K562 (cell line): ENCODE results near the gene PLCL1. TPM values are rescaled to one million over a fixed set of nuclear protein-coding genes. Genes with fewer than 3 reads are reported as not detected.

Source experiments
- ATAC-seq: fragments of 200-7000 bp; cut with Tn5 transposase; 3 replicates; pipeline ENCODE4 v1.9.1; 2020; ENCODE audit warnings: moderate library complexity
- BruUV-seq: library from RNA; stranded (reverse); fragments of 400-500 nt; replicated peaks from 2 replicates; lab custom pipeline; 2021; lab: Mats Ljungman, UMichigan
- CTCF ChIA-PET: fragments of 300-600 bp; formaldehyde crosslinking; extraction: SDS; loops from one replicate; lab custom pipeline; 2021; ENCODE audit warnings: low intra/inter-chr PET ratio; lab: Yijun Ruan, JAX
- POLR2A ChIA-PET: fragments of 300-600, 350-650 bp; sonication (Branson Sonifier 250); formaldehyde crosslinking; extraction: SDS; loops from one replicate; lab custom pipeline; 2021; ENCODE audit warnings: antibody characterized with exemption, inconsistent platforms; lab: Yijun Ruan, JAX
- DNase-seq, 4 experiments: peaks; one replicate each; pipeline versions ENCODE4 v3.0.0 to v3.0.0-alpha.2; 2011 to 2018; ENCODE audit warnings: low spot score in 3 of 4, mixed read lengths in 3 of 4; ENCODE audit errors: extremely low read depth in 1 of 4
- FAIRE-seq: peaks from 2 replicates; lab custom pipeline; 2011; peaks lifted over from hg19 to GRCh38; lab: Jason Lieb, UNC
- H2AFZ ChIP-seq: 2 replicates; pipeline ENCODE4 v1.6.0; 2011; ENCODE audit warnings: low read depth, low read length, control low read depth, inconsistent platforms
- H3K27ac ChIP-seq: fragments of 200-600 bp; 3 replicates; pipeline ENCODE4 v1.8.0; 2011; ENCODE audit warnings: low read depth, mild to moderate bottlenecking, control low read depth, inconsistent platforms, low read length, moderate library complexity, mixed read lengths; ENCODE audit errors: extremely low read depth
- H3K27me3 ChIP-seq, 2 experiments: fragments of 300-600 bp in 1 of 2; 2 replicates in 1 of 2; 3 replicates in 1 of 2; pipeline versions ENCODE4 v1.6.0 to v1.8.0; 2011; ENCODE audit warnings: inconsistent platforms in 2 of 2, low read length in 2 of 2, mild to moderate bottlenecking in 1 of 2, mixed read lengths in 1 of 2, moderate library complexity in 1 of 2; ENCODE audit not compliant: control insufficient read depth in 2 of 2, insufficient read depth in 2 of 2
- H3K36me3 ChIP-seq: fragments of 300-600 bp; 3 replicates; pipeline ENCODE4 v1.8.0; 2011; ENCODE audit warnings: mild to moderate bottlenecking, low read length, inconsistent platforms; ENCODE audit not compliant: control insufficient read depth, insufficient read depth
- H3K4me1 ChIP-seq, 2 experiments: fragments of 200-600 bp in 1 of 2; replicated peaks in 1 of 2; 2 replicates in 1 of 2; 3 replicates in 1 of 2; pipeline versions ENCODE4 v1.5.1 to v1.8.0; 2011; ENCODE audit warnings: inconsistent platforms in 2 of 2, low read length in 2 of 2, mild to moderate bottlenecking in 1 of 2, mixed read lengths in 1 of 2, moderate library complexity in 1 of 2; ENCODE audit not compliant: control insufficient read depth in 2 of 2, insufficient read depth in 2 of 2
- H3K4me2 ChIP-seq: 2 replicates; pipeline ENCODE4 v1.6.1; 2011; ENCODE audit warnings: low read length, control low read depth, inconsistent platforms, mixed read lengths; ENCODE audit not compliant: insufficient read depth
- H3K4me3 ChIP-seq: fragments of 200-600 bp; sonication (generic), shearing (Covaris generic); 2 replicates; pipeline ENCODE4 v1.5.1; 2016; ENCODE audit warnings: control low read depth, inconsistent platforms
- H3K79me2 ChIP-seq: fragments of 200-600 bp; 3 replicates; pipeline ENCODE4 v1.8.0; 2011; ENCODE audit warnings: low read length, inconsistent platforms; ENCODE audit not compliant: control insufficient read depth, insufficient read depth
- H3K9ac ChIP-seq, 2 experiments: 2 replicates each; pipeline versions ENCODE4 v1.6.0 to v1.6.1; 2011; ENCODE audit warnings: low read depth in 2 of 2, low read length in 2 of 2, control low read depth in 1 of 2, inconsistent platforms in 1 of 2, mild to moderate bottlenecking in 1 of 2, mixed read lengths in 1 of 2; ENCODE audit not compliant: insufficient read depth in 1 of 2
- H3K9me1 ChIP-seq: one replicate; pipeline ENCODE4 v1.6.0; 2011; ENCODE audit warnings: inconsistent platforms, mild to moderate bottlenecking, low read length, moderate library complexity; ENCODE audit not compliant: control insufficient read depth, insufficient read depth
- H3K9me3 ChIP-seq: replicated peaks from 2 replicates; pipeline ENCODE4 v1.5.1; 2011; ENCODE audit warnings: low read depth, low read length, inconsistent platforms; ENCODE audit not compliant: control insufficient read depth, insufficient read depth
- H4K20me1 ChIP-seq: replicated peaks from 2 replicates; pipeline ENCODE4 v1.6.1; 2011; ENCODE audit warnings: low read length, inconsistent platforms, mixed read lengths; ENCODE audit not compliant: control insufficient read depth, insufficient read depth
- CBX3 ChIP-seq, 2 experiments: IDR thresholded peaks; 1 replicate in 1 of 2; 2 replicates in 1 of 2; pipeline ENCODE4 v1.6.1; 2012; ENCODE audit warnings: inconsistent platforms in 2 of 2, low read length in 2 of 2, borderline replicate concordance in 1 of 2, control low read depth in 1 of 2
- MAFK ChIP-seq: IDR thresholded peaks from 2 replicates; pipeline ENCODE4 v1.6.1; 2011; ENCODE audit warnings: low read length, improper control_type of control experiment
- POLR3G ChIP-seq: IDR thresholded peaks from 2 replicates; pipeline ENCODE4 v1.6.1; 2011; ENCODE audit not compliant: insufficient read length, insufficient replicate concordance; ENCODE audit errors: extremely low read depth
- TRIM28 ChIP-seq: fragments of 450-650 bp; IDR thresholded peaks from 2 replicates; pipeline ENCODE4 v1.6.1; 2017
- ZNF316 ChIP-seq: fragments of 450-650 bp; IDR thresholded peaks from 2 replicates; pipeline ENCODE4 v1.6.1; 2016
- WGBS: fragments of 100-300 bp; shearing (Covaris generic); methylation state at CpG from one replicate; pipeline ENCODE4 v1.1.6; 2016; ENCODE audit warnings: low coverage, mixed read lengths; ENCODE audit not compliant: insufficient coverage; ENCODE audit errors: missing lambda C conversion rate; 5-methylcytosine and 5-hydroxymethylcytosine counted together
- in situ Hi-C: fragments of 300-500 bp; cut with MboI; formaldehyde crosslinking; loops from 4 replicates; pipeline ENCODE4 v1.15.0; 2018; ENCODE audit warnings: inconsistent platforms, mixed read lengths
- intact Hi-C: fragments of 100-400 bp; cut with micrococcal nuclease; formaldehyde crosslinking; loops from 2 replicates; pipeline ENCODE4 v1.14.2; 2022
- polyA plus RNA-seq, 8 experiments: library from polyadenylated mRNA; depleted of rRNA in 4 of 8; stranded (reverse) in 5 of 8; unstranded in 3 of 8; fragments of >200 nt; fragmentation: Nextera tagmentation in 2 of 8; fragmentation: Illumina TruSeq in 1 of 8; extraction: Ambion mirVana in 2 of 8; extraction: Trizol in 1 of 8; gene quantifications; 2 replicates each; pipeline versions ENCODE4 v1.2.1 to v1.2.3, GENCODE V29; 2011 to 2014; ENCODE audit warnings: inconsistent platforms in 1 of 8, missing spikeins in 1 of 8
- total RNA-seq, 7 experiments: library from RNA; depleted of rRNA in 6 of 7; stranded (reverse); fragments of >200 nt in 6 of 7; fragmentation: Illumina TruSeq in 2 of 7; extraction: Trizol in 2 of 7; gene quantifications; 2 replicates each; pipeline versions ENCODE4 v1.2.1 to v1.2.3, GENCODE V29; 2011 to 2021; ENCODE audit warnings: low replicate concordance in 1 of 7
- TF ChIP-seq, protein P1 (sequence below): fragments of 250-450 bp; sonication (Bioruptor Pico); IDR thresholded peaks from 2 replicates; pipeline ENCODE4 v1.4.0; 2020; ENCODE audit warnings: mild to moderate bottlenecking, moderate library complexity, borderline replicate concordance

Gene PLCL1
- total and polyA plus RNA-seq, 9 of the 15 experiments (the other 6 are each of a cell fraction or from before 2014, with no cell fraction given) = 2.0 to 17.7 (median 8.6) TPM

- no peak overlapping the region for H3K4me3 ChIP-seq
- in situ Hi-C loops = no loop called here
- no peak for ATAC-seq
These were observed 372.6 kb downstream of the PLCL1 start for GRCh38 chr2:198177040-198177439.

GRCh38 chr2:198178766-198179165 lies 374.4 kb downstream of the PLCL1 start:
- Histone ChIP-seq H2AFZ (no peak overlapping the region), H3K9me1 (no peaks in the 10 kb centered on the region), H3K27me3 (peaks cover 0 to 3% of the 10 kb centered on the region in 2 experiments; a peak in 2 of 5 replicates), H3K9ac (no peak overlapping the region), H3K9me3 (no peaks in the 10 kb centered on the region), H3K27ac (no peak overlapping the region), H3K4me1 (no peaks in the 10 kb centered on the region), H4K20me1 (no peaks in the 10 kb centered on the region), H3K79me2 (no peaks in the 10 kb centered on the region), H3K36me3 (no peaks in the 10 kb centered on the region), H3K4me3 (no peak overlapping the region), H3K4me2 (no peak overlapping the region)
- no TSS peak for BruUV-seq
- no peak for ATAC-seq
- FAIRE-seq = no peak
- intact Hi-C loops = no loop called here
- ChIA-PET POLR2A (no interaction called here), CTCF (no interaction called here)
- no peak for DNase-seq
- TF ChIP-seq TRIM28 = peak; percentile 72; the same call in 1 of the 2 replicates
- TF ChIP-seq CBX3 (IDR thresholded peaks at IDR 0.05; ENCODE audit: borderline replicate concordance in 1 of 2, low read length in 2 of 2) = peak in 1 of 2 experiments; percentile 33; a peak in 1 of 3 replicates
- TF ChIP-seq, protein P1, sequence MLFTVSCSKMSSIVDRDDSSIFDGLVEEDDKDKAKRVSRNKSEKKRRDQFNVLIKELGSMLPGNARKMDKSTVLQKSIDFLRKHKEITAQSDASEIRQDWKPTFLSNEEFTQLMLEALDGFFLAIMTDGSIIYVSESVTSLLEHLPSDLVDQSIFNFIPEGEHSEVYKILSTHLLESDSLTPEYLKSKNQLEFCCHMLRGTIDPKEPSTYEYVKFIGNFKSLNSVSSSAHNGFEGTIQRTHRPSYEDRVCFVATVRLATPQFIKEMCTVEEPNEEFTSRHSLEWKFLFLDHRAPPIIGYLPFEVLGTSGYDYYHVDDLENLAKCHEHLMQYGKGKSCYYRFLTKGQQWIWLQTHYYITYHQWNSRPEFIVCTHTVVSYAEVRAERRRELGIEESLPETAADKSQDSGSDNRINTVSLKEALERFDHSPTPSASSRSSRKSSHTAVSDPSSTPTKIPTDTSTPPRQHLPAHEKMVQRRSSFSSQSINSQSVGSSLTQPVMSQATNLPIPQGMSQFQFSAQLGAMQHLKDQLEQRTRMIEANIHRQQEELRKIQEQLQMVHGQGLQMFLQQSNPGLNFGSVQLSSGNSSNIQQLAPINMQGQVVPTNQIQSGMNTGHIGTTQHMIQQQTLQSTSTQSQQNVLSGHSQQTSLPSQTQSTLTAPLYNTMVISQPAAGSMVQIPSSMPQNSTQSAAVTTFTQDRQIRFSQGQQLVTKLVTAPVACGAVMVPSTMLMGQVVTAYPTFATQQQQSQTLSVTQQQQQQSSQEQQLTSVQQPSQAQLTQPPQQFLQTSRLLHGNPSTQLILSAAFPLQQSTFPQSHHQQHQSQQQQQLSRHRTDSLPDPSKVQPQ (CRISPR knock-in tag) = no peak
- in situ Hi-C loops = no loop called here

More at GRCh38 chr2:198177040-198177439, 372.6 kb downstream of the PLCL1 start:
- WGBS = 5% methylated on average over 2 of the region's 2 CpGs
- POLR2A ChIA-PET = no interaction called here
- Histone ChIP-seq H3K9ac (no peak overlapping the region), H3K79me2 (no peaks in the 10 kb centered on the region), H2AFZ (no peak overlapping the region), H3K4me2 (no peak overlapping the region), H3K27me3 (peaks cover 0 to 6% of the 10 kb centered on the region in 2 experiments; a peak in 1 of 5 replicates), H3K9me3 (no peaks in the 10 kb centered on the region), H3K27ac (no peak overlapping the region), H3K36me3 (no peaks in the 10 kb centered on the region), H4K20me1 (no peaks in the 10 kb centered on the region)
- intact Hi-C loops = no loop called here
- CTCF ChIA-PET = no interaction called here
- no TSS peak for BruUV-seq
- no peak for TF ChIP-seq POLR3G
- TF ChIP-seq ZNF316 = peak; percentile 62
- TF ChIP-seq MAFK = no peak
- TF ChIP-seq, all 486 proteins: peak for 1
- DNase-seq (no peak), FAIRE-seq (no peak)
- Histone ChIP-seq H3K4me1 (no peaks in the 10 kb centered on the region), H3K9me1 (no peaks in the 10 kb centered on the region)
